Stomach (tissue), 4 donors: ENCODE results near the gene RPH3AL.

Experiments used
- EP300 ChIP-seq: sonication (generic); formaldehyde crosslinking; IDR thresholded peaks from one replicate; pipeline ENCODE4 v1.6.1; 2017; ENCODE audit warnings: antibody characterized with exemption
- POLR2A ChIP-seq, 4 donors: fragments of 450-650 bp; IDR thresholded peaks; one replicate each; pipeline ENCODE4 v1.6.1; 2016; ENCODE audit warnings: antibody characterized with exemption in 4 of 4, control low read depth in 2 of 4, mild to moderate bottlenecking in 1 of 4, moderate library complexity in 1 of 4
- POLR2AphosphoS5 ChIP-seq, 3 donors: sonication (generic); formaldehyde crosslinking; IDR thresholded peaks; one replicate each; pipeline ENCODE4 v1.6.1; 2016; ENCODE audit warnings: antibody characterized with exemption in 3 of 3
- TF ChIP-seq, protein P1 (sequence below), 7 experiments: fragments of 450-650 bp in 4 of 7; fragments of 200-600 bp in 3 of 7; sonication (generic) in 3 of 7; IDR thresholded peaks; one replicate each; pipeline ENCODE4 v1.5.1; 2016 to 2019; ENCODE audit warnings: antibody characterized with exemption in 7 of 7, control low read depth in 2 of 7, mild to moderate bottlenecking in 1 of 7

DNA sequence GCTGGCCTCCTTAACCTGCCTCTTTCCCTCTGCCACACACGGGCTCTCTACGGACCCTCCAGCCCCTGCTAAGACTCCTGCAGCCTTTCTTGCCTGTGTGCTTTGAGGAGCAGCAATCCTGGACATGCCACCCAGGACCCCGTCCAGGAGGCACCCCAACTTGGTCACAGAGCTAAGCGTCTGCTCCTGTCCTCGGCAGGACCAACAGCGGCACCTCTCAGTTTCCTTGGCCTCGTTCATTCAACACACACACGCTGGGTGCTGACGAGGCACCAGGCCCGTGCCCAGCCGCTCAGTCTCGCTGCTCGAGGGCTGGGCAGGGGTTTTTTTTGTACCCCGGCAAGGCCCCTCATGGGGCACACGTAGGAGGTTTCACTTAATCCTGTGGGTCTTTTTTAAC lies 15.2 kb downstream of the RPH3AL start:
- TF ChIP-seq, protein P1, sequence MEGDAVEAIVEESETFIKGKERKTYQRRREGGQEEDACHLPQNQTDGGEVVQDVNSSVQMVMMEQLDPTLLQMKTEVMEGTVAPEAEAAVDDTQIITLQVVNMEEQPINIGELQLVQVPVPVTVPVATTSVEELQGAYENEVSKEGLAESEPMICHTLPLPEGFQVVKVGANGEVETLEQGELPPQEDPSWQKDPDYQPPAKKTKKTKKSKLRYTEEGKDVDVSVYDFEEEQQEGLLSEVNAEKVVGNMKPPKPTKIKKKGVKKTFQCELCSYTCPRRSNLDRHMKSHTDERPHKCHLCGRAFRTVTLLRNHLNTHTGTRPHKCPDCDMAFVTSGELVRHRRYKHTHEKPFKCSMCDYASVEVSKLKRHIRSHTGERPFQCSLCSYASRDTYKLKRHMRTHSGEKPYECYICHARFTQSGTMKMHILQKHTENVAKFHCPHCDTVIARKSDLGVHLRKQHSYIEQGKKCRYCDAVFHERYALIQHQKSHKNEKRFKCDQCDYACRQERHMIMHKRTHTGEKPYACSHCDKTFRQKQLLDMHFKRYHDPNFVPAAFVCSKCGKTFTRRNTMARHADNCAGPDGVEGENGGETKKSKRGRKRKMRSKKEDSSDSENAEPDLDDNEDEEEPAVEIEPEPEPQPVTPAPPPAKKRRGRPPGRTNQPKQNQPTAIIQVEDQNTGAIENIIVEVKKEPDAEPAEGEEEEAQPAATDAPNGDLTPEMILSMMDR (IDR thresholded peaks at IDR 0.05): no peak
- TF ChIP-seq POLR2A (IDR thresholded peaks at IDR 0.05) (no peak), POLR2AphosphoS5 (IDR thresholded peaks at IDR 0.05) (no peak), EP300 (no peak)
